Ascending aorta (tissue), 2 donors: ENCODE measurements around the gene CALHM5. TPM values are rescaled to one million over a fixed set of nuclear protein-coding genes. Genes with fewer than 3 reads are reported as not detected.

Source experiments
- DNase-seq, 2 donors: peaks; one replicate each; pipeline ENCODE4 v3.0.0-alpha.2; 2019; ENCODE audit warnings: low spot score in 2 of 2
- H3K27ac ChIP-seq, 2 donors: fragments of 200-600 bp; sonication (generic); one replicate each; pipeline ENCODE4 v1.5.1; 2016 to 2017; ENCODE audit warnings: mild to moderate bottlenecking in 1 of 2
- H3K27me3 ChIP-seq: fragments of 200-600 bp; sonication (generic); one replicate; pipeline ENCODE4 v1.5.1; 2017
- H3K36me3 ChIP-seq, 2 donors: fragments of 200-600 bp; sonication (generic); one replicate each; pipeline ENCODE4 v1.5.1; 2016
- H3K4me1 ChIP-seq, 2 donors: fragments of 200-600 bp; sonication (generic); one replicate each; pipeline ENCODE4 v1.5.1; 2016 to 2017; ENCODE audit warnings: mild to moderate bottlenecking in 1 of 2
- H3K4me3 ChIP-seq, 2 donors: fragments of 200-600 bp; sonication (generic); one replicate each; pipeline ENCODE4 v1.5.1; 2016 to 2017; ENCODE audit warnings: mild to moderate bottlenecking in 1 of 2
- H3K9me3 ChIP-seq, 2 donors: fragments of 200-600 bp; sonication (generic); one replicate each; pipeline ENCODE4 v1.5.1; 2016
- intact Hi-C: fragments of 100-400 bp; cut with DNase I; formaldehyde crosslinking; loops from one replicate; pipeline ENCODE4 v1.15.1; 2023
- total RNA-seq: library from RNA; depleted of rRNA; stranded (reverse); fragments of >200 nt; gene quantifications from one replicate; pipeline ENCODE4 v1.1.0, GENCODE V29; 2016
- TF ChIP-seq, protein P1 (sequence below), 3 experiments: fragments of 200-600 bp in 2 of 3; fragments of 450-650 bp in 1 of 3; sonication (generic) in 2 of 3; IDR thresholded peaks; one replicate each; pipeline ENCODE4 v1.5.1; 2016 to 2019; ENCODE audit warnings: antibody characterized with exemption in 3 of 3, mild to moderate bottlenecking in 1 of 3, moderate library complexity in 1 of 3

Gene CALHM5
- total RNA-seq, 1 donor from 2014 or later: 3.4 TPM

DNA sequence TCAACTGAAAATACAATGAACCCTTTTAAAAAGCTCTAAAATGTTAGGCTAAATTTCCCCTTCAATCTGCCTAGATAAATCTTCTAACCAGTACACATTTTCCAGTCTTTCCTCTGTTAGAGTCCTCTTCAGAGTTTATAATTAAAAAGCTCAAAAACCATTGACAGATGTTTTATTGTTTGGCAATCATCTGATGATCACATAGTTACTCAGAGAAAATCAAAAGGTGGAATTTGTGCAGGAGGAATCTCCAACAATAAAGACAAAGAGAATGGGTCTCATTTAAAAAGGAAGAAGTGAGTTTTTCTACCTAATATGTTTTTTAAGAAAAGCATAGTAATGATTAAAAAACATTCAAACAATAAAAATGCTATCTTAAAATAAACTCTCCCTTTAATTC is 31.0 kb downstream of the CALHM5 start:
- H3K4me3 ChIP-seq: no peak overlapping the region

DNA sequence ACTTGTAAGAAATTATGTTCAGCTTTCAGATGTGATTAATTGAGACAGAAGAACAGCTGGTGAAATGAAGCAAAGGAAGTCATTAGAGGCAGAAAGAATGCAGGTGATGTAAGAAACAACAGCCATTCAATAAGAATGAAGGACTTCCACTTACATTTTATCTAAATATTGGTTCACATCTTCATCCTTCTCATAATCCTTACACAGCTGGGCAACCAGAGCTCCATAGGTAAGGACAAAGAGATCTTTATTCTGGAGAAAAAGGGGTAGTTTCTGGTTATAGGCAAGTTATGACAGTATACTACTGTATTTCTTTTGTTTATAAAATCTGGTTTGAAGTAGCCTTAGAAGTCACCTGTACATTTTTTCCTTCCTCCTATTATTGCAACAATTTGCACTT is 31.7 kb downstream of the CALHM5 start:
- TF ChIP-seq, protein P1, sequence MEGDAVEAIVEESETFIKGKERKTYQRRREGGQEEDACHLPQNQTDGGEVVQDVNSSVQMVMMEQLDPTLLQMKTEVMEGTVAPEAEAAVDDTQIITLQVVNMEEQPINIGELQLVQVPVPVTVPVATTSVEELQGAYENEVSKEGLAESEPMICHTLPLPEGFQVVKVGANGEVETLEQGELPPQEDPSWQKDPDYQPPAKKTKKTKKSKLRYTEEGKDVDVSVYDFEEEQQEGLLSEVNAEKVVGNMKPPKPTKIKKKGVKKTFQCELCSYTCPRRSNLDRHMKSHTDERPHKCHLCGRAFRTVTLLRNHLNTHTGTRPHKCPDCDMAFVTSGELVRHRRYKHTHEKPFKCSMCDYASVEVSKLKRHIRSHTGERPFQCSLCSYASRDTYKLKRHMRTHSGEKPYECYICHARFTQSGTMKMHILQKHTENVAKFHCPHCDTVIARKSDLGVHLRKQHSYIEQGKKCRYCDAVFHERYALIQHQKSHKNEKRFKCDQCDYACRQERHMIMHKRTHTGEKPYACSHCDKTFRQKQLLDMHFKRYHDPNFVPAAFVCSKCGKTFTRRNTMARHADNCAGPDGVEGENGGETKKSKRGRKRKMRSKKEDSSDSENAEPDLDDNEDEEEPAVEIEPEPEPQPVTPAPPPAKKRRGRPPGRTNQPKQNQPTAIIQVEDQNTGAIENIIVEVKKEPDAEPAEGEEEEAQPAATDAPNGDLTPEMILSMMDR (IDR thresholded peaks at IDR 0.05): no peak
- Histone ChIP-seq H3K36me3 (no peaks in the 10 kb centered on the region), H3K27me3 (no peaks in the 10 kb centered on the region), H3K4me1 (no peaks in the 10 kb centered on the region), H3K4me3 (no peak overlapping the region), H3K27ac (no peak overlapping the region), H3K9me3 (no peaks in the 10 kb centered on the region)
- no peak for DNase-seq
- intact Hi-C loops: no loop called here

More for the DNA sequence above, 31.0 kb downstream of the CALHM5 start:
- TF ChIP-seq, protein P1 (IDR thresholded peaks at IDR 0.05): no peak
- no peak for DNase-seq
- H3K27me3 ChIP-seq: no peaks in the 10 kb centered on the region
- H3K36me3 ChIP-seq: no peaks in the 10 kb centered on the region
- no peaks in the 10 kb centered on the region for H3K9me3 ChIP-seq
- intact Hi-C loops: no loop called here
- H3K4me1 ChIP-seq: no peaks in the 10 kb centered on the region
- no peak overlapping the region for H3K27ac ChIP-seq

DNA sequence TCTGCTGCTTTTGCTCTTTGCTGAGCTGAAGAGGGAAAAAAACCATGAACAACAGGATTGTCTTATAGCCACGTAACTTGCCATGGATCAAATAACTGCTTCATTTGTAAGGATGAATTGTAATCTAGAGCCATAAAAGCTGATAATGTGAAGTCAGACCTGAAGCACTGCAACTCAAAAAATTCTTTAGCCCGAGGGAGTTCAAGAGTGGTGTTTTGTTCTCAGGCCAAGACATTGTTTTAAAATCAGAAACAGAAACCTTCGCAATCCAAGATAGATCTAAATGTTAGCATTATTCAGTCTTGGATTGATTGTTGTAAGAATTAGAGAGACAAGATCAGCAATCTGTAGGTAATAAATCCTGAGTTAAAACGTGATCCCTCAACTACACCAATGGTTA is 34.2 kb downstream of the CALHM5 start, which contains the start of gene TRAPPC3L:
TSS of gene TRAPPC3L (minus strand) at position 34 of the 400 bp plus-strand sequence. CDS start 170 bp downstream, outside the sequence.
- H3K36me3 ChIP-seq: no peaks in the 10 kb centered on the region
- no peaks in the 10 kb centered on the region for H3K9me3 ChIP-seq
- no peak for DNase-seq
- no peak within 1 kb of the TSS for H3K4me3 ChIP-seq
- H3K27ac ChIP-seq: no peak within 1 kb of the TSS
- H3K27me3 ChIP-seq: no peaks in the 10 kb centered on the region
- intact Hi-C loops: no loop called here
- TF ChIP-seq, protein P1 (IDR thresholded peaks at IDR 0.05): no peak
- no peaks in the 10 kb centered on the region for H3K4me1 ChIP-seq

DNA sequence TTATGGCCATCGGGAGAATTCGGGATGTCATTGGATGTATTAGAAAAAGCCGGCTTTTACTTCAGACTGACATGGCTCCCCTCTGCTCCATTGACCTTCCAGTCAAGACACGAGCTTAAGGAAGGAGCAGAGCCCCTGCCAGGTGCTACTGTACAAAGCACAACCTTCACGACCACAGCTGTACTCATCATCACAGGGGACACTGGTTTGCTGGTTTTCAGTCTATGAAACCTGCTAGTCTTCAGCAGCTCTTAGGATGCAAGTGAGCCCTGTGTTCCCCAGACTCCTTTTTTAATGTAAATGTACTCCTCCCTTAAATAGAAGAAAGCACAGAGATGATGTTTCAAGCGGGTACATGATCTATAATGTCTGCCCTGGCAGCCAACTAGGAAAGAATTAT is 35.9 kb downstream of the CALHM5 start:
- Histone ChIP-seq H3K4me1 (no peaks in the 10 kb centered on the region), H3K36me3 (no peaks in the 10 kb centered on the region), H3K9me3 (no peaks in the 10 kb centered on the region), H3K27me3 (no peaks in the 10 kb centered on the region), H3K4me3 (no peak overlapping the region), H3K27ac (no peak overlapping the region)
- no peak for DNase-seq
- TF ChIP-seq, protein P1 (IDR thresholded peaks at IDR 0.05): no peak
- intact Hi-C loops: no loop called here

DNA sequence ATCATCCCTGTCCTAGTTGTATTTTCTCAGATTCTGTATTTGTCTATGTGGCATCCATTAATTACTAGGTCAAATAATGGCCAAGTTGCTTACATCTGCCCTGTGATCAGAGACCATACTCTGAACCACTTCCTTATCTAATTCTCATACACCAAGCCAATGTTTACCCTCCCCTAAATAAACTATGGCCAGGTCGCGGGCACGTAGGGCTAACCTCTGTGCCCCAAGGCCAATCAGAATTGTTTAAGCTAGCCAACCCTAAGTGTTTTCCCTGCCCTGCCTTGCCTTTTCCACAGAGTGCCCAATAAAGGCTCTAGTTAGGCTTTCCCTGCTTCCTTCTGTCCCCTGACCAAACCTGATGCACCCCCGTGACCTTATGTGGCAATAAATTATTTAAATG is 39.4 kb downstream of the CALHM5 start:
- H3K36me3 ChIP-seq: no peaks in the 10 kb centered on the region
- no peak for DNase-seq
- H3K9me3 ChIP-seq: no peaks in the 10 kb centered on the region
- H3K4me3 ChIP-seq: no peak overlapping the region
- no peak overlapping the region for H3K27ac ChIP-seq
- TF ChIP-seq, protein P1 (IDR thresholded peaks at IDR 0.05): no peak
- H3K27me3 ChIP-seq: no peaks in the 10 kb centered on the region
- no peaks in the 10 kb centered on the region for H3K4me1 ChIP-seq
- intact Hi-C loops: no loop called here

DNA sequence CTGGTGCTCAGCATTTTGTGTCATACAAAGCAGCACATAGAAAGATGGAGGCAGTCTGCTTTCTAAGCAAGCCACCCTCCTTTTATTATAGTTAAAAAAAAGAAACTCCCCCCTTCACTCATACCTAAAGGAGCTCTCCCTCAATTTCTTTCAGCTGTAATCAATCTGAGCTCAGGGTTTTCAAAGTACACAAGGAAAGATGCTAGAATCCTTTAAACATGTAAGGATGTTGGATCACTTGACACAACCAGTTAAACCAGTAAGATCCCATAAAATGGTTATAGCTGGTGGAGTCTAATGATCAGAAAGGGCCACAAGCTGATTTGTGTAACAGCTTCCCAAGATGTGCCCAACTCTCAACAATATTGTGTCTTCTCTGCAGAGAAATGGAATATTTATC is 42.0 kb downstream of the CALHM5 start, which contains the start of gene CALHM4:
TSS of gene CALHM4 (plus strand) at position 301 of the 400 bp plus-strand sequence. CDS start at position 344, 43 bp downstream.
- TF ChIP-seq, protein P1 (IDR thresholded peaks at IDR 0.05): no peak
- H3K4me1 ChIP-seq: no peaks in the 10 kb centered on the region
- intact Hi-C loops: no loop called here
- H3K4me3 ChIP-seq: no peak within 1 kb of the TSS
- H3K9me3 ChIP-seq: no peaks in the 10 kb centered on the region
- H3K27me3 ChIP-seq: no peaks in the 10 kb centered on the region
- H3K27ac ChIP-seq: no peak within 1 kb of the TSS
- H3K36me3 ChIP-seq: no peaks in the 10 kb centered on the region
- DNase-seq: no peak
